Forelimb muscle (tissue), 1 donor: ENCODE results near the gene METTL13. TPM values are rescaled to one million over a fixed set of nuclear protein-coding genes. Genes with fewer than 3 reads are reported as not detected.

ENCODE experiments used
- DNase-seq: peaks from one replicate; pipeline ENCODE4 v3.0.0-alpha.2; 2013; ENCODE audit warnings: low read depth
- polyA plus RNA-seq: library from polyadenylated mRNA; unstranded; fragments of 120-200 nt; gene quantifications from one replicate; pipeline ENCODE4 v1.2.1, GENCODE V29; 2013; ENCODE audit not compliant: insufficient read length

METTL13 gene
- polyA plus RNA-seq, 1 donor, result 22.9 TPM

DNA sequence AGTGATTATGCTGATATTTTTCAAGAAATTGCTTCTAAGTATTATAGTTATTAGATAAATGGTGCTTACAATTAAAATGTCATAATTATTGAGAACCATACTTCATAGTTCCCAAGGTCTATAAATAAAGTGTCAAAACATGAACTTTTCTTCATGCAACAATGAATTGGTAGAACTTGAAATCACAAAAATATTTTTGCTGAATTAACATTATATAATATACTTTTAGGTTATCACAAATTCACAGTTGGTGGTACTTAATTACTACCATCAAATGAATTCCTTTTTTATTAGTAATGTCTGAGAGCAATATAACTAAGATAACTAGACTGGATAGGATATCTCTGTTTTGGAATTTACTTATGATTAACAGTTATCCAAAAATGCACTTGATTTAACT is 64.5 kb downstream of the METTL13 start:
- DNase-seq, result no peak

Other genes with a start within 250 kb of the METTL13 start
- not detected for gene MYOCOS, start 159.4 kb upstream of the METTL13 start, polyA plus RNA-seq
- gene MYOC, start 129.0 kb upstream of the METTL13 start, polyA plus RNA-seq, result 4.5 TPM
- 7.8 TPM for gene VAMP4, start 39.6 kb upstream of the METTL13 start, polyA plus RNA-seq
- 3.0 TPM for gene DNM3, start 59.8 kb downstream of the METTL13 start, polyA plus RNA-seq